WTC11 (cell line): Measurements from ENCODE around the gene TMEM200C.

Experiments
- PRDM15 ChIP-seq: sonication (generic); formaldehyde crosslinking; IDR thresholded peaks from 2 replicates; pipeline ENCODE4 v1.8.0; 2022; ENCODE audit warnings: missing genetic modification reagents
- TF ChIP-seq, protein P1 (sequence below): fragments of 200-600 bp; IDR thresholded peaks from 2 replicates; pipeline ENCODE4 v1.8.0; 2022; ENCODE audit warnings: antibody characterized with exemption

- TF ChIP-seq, protein P1, sequence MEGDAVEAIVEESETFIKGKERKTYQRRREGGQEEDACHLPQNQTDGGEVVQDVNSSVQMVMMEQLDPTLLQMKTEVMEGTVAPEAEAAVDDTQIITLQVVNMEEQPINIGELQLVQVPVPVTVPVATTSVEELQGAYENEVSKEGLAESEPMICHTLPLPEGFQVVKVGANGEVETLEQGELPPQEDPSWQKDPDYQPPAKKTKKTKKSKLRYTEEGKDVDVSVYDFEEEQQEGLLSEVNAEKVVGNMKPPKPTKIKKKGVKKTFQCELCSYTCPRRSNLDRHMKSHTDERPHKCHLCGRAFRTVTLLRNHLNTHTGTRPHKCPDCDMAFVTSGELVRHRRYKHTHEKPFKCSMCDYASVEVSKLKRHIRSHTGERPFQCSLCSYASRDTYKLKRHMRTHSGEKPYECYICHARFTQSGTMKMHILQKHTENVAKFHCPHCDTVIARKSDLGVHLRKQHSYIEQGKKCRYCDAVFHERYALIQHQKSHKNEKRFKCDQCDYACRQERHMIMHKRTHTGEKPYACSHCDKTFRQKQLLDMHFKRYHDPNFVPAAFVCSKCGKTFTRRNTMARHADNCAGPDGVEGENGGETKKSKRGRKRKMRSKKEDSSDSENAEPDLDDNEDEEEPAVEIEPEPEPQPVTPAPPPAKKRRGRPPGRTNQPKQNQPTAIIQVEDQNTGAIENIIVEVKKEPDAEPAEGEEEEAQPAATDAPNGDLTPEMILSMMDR, result no peak
- no peak for TF ChIP-seq PRDM15
Observed at GRCh38 chr18:5899835-5900234, 4.5 kb upstream of the TMEM200C start.
